Epithelial cell of proximal tubule (primary cell): ENCODE measurements around the gene ADGRG2. TPM values are rescaled to one million over a fixed set of nuclear protein-coding genes. Genes with fewer than 3 reads are reported as not detected.

Source experiments
- DNase-seq: peaks from one replicate; pipeline ENCODE4 v3.0.0-alpha.2; 2011; ENCODE audit warnings: low read depth
- H3K4me3 ChIP-seq: 2 replicates; pipeline ENCODE4 v1.5.1; 2011; ENCODE audit warnings: low read depth, mild to moderate bottlenecking, low read length
- total RNA-seq: library from RNA; depleted of rRNA; stranded (reverse); fragments of >200 nt; gene quantifications from 2 replicates; pipeline ENCODE4 v1.2.3, GENCODE V29; 2015
- TF ChIP-seq, protein P1 (sequence below): conservative IDR thresholded peaks from 2 replicates; pipeline ENCODE4 v1.5.1; 2012; ENCODE audit warnings: low read depth, mild to moderate bottlenecking, low read length

ADGRG2 gene
- total RNA-seq, 1 donor from 2014 or later, result 0.17 TPM

DNA sequence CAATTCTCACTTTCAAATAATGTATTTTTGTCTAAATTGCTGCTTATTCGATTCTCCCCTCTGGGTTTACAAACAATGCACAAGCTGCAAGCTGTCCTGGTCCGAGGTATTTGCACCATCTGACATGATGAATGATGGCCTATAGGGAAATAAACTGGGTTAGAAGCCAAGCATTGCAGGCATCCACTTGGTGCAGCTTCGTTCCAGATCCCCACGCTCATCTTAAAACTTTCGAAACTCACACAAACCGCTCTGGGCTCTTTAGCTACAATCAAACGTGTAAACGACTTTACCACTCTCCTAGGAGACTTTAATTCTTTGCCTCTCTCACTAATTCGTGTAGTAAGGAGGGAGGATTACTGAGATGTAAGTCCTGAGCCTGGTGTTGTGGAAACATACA, 157.4 kb downstream of the ADGRG2 start:
- TF ChIP-seq, protein P1, sequence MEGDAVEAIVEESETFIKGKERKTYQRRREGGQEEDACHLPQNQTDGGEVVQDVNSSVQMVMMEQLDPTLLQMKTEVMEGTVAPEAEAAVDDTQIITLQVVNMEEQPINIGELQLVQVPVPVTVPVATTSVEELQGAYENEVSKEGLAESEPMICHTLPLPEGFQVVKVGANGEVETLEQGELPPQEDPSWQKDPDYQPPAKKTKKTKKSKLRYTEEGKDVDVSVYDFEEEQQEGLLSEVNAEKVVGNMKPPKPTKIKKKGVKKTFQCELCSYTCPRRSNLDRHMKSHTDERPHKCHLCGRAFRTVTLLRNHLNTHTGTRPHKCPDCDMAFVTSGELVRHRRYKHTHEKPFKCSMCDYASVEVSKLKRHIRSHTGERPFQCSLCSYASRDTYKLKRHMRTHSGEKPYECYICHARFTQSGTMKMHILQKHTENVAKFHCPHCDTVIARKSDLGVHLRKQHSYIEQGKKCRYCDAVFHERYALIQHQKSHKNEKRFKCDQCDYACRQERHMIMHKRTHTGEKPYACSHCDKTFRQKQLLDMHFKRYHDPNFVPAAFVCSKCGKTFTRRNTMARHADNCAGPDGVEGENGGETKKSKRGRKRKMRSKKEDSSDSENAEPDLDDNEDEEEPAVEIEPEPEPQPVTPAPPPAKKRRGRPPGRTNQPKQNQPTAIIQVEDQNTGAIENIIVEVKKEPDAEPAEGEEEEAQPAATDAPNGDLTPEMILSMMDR, result no peak
- DNase-seq, result no peak
- no peak overlapping the region for H3K4me3 ChIP-seq

DNA sequence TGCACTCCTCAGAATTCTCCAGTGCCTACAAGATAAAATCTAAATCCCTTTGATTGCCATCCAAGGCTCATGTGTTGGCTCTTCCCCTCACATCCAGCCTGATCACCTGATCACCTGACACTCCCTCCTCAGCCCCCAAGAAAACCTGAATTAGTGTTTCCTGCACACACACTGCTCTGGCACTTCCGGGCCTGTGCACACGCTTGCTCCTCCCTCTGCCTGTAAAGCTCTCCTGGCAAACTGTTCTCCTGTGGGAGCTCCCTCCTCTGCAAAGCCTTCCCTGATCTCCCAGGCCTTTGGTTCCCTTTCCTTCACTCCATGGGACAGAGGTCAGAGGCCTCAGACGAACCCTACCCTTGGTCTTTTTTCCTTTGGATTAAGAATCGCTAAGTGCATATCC, 158.2 kb downstream of the ADGRG2 start:
- no peak overlapping the region for H3K4me3 ChIP-seq
- TF ChIP-seq, protein P1, result no peak
- no peak for DNase-seq

DNA sequence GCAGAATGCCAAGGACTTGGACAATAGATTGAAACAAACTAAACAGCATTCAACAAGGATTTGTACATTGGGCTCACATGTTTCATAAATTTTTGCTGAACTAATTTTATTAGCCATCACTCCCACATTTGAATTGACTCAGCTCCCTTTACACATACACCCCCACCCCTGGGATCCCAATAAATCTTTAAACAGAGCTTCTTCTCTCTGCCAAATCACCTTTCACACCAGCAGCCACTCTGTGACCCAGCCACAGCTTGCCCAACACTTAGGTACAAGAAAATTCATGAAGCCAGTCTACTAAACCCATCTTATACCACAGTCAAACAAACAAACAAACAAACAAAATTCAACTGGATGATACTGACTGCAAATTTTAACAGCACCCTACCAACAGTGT, 159.9 kb downstream of the ADGRG2 start:
- TF ChIP-seq, protein P1, result no peak
- H3K4me3 ChIP-seq, result no peak overlapping the region
- no peak for DNase-seq

DNA sequence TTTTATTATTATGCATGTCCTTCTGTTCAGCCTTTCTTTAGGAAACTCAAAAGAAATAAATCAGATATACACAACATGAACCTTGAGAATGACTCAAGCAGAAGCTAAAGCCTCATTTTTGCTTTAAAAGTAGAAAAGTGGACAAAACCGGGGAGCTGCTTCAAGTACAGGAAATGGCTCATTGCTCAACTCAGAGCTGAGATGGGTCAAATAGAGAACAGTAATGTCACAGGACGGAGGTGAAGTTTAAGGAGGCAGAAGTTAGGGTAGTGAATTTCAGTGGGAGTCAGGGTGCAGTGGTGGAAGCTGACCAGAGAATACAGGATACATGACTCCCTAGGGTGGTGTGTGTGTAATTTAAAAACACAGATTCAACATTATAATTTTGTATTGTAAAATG, 160.6 kb downstream of the ADGRG2 start:
- no peak overlapping the region for H3K4me3 ChIP-seq
- TF ChIP-seq, protein P1, result no peak
- no peak for DNase-seq

DNA sequence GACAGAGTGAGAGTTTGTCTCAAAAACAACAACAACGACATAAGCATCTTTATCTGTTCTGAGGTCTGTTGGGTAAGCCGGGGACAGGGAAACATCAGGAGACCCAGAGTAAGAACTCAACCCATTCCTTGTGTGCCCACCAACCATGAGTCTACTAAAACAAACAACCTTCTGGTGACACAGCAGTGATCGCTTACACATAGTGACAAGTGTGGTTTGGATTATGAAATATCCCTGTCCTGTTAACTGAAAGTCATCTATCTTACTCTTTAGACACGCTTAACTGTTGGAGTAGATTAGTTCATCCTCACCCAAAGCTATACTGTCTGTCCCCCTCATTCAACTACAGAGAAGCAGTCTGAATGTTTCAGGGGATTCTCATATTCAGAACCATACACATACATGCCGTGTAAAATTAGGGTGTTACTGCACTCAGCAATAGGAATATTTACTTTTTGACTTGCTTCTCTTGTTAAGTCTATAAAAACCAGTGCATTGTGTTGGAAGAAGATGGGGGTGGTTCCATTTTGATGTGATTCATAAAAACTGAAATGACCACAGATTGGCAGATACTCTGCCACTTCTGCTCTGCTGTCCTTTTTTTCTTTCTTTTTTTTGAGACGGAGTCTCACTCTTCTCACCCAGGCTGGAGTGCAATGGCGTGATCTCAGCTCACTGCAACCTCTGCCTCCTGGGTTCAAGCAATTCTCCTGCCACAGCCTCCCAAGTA, 165.8 kb downstream of the ADGRG2 start:
- TF ChIP-seq, protein P1, result no peak
- no peak overlapping the region for H3K4me3 ChIP-seq

DNA sequence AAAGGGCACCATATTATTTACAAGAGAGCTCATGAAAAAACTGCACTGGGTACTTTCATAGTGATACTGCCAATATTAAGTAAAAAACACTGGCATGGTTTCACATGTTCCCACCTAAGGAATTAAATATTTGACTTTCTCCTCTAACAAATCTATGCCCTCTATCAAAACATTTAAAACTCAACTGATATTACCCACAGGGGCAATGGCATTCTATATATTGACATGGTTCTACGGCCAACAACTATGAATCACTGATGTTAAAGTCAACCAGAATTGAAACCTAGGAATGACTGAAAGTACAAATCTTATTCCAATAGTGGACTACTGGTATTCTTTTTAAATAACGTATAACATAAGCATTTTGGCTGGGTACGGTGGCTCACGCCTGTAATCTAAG, 166.6 kb downstream of the ADGRG2 start:
- TF ChIP-seq, protein P1, result no peak
- no peak for DNase-seq
- H3K4me3 ChIP-seq, result no peak overlapping the region

More for the DNA sequence above, 165.8 kb downstream of the ADGRG2 start:
- DNase-seq, result no peak

DNA sequence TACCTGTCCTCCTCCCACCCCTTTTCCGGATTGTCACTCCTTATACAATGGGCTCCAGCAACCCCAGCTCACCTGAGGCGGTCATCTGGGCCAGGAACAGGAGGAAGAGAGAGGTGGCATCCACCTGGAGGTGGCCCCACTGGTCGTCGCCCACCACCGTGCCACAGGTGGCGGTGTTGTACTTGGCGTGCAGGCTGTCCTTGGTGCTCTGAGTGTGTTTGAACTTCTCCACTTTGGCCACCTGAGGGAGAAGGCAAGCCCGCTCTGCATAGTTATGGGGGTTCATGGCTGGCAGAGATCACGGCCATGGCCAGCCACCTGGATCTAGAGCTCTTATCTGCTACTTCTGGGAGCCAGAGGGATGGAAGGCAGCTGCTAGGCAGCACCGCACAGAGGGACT, 171.2 kb downstream of the ADGRG2 start:
- no peak for DNase-seq
- TF ChIP-seq, protein P1, result no peak
- no peak overlapping the region for H3K4me3 ChIP-seq
